Effector memory CD4-positive, alpha-beta T cell (primary cell): ENCODE data around the gene ERCC5.

Source experiments
- DNase-seq, 3 donors: peaks; one replicate each; pipeline ENCODE4 v3.0.0-alpha.2; 2020
- H3K27ac ChIP-seq: 2 replicates; pipeline ENCODE4 v1.7.0; 2013; ENCODE audit warnings: mild to moderate bottlenecking, low read length, moderate library complexity; ENCODE audit not compliant: insufficient read depth, poor library complexity, severe bottlenecking
- H3K27me3 ChIP-seq: replicated peaks from 2 replicates; pipeline ENCODE4 v1.7.0; 2013; ENCODE audit warnings: mild to moderate bottlenecking, low read length; ENCODE audit not compliant: insufficient read depth, control insufficient read depth, poor library complexity, severe bottlenecking
- H3K36me3 ChIP-seq: 2 replicates; pipeline ENCODE4 v1.7.0; 2013; ENCODE audit warnings: mild to moderate bottlenecking, low read length, moderate library complexity; ENCODE audit not compliant: control insufficient read depth, insufficient read depth
- H3K4me1 ChIP-seq: 2 replicates; pipeline ENCODE4 v1.7.0; 2013; ENCODE audit warnings: low read length, mild to moderate bottlenecking; ENCODE audit not compliant: control insufficient read depth, insufficient read depth, poor library complexity, severe bottlenecking
- H3K4me3 ChIP-seq: 2 replicates; pipeline ENCODE4 v1.7.0; 2013; ENCODE audit warnings: low read length, low read depth, mild to moderate bottlenecking; ENCODE audit not compliant: insufficient read depth, poor library complexity, severe bottlenecking
- H3K9me3 ChIP-seq: 2 replicates; pipeline ENCODE4 v1.7.0; 2013; ENCODE audit warnings: mild to moderate bottlenecking, low read length, moderate library complexity; ENCODE audit not compliant: control insufficient read depth
- total RNA-seq, 3 donors: gene quantifications; one replicate each; lab custom pipeline; 2026; lab: John Stamatoyannopoulos, UW

The ERCC5 gene
- total RNA-seq = 26.8 to 36.0 (median 33.1) reads per million in 3 donors

DNA sequence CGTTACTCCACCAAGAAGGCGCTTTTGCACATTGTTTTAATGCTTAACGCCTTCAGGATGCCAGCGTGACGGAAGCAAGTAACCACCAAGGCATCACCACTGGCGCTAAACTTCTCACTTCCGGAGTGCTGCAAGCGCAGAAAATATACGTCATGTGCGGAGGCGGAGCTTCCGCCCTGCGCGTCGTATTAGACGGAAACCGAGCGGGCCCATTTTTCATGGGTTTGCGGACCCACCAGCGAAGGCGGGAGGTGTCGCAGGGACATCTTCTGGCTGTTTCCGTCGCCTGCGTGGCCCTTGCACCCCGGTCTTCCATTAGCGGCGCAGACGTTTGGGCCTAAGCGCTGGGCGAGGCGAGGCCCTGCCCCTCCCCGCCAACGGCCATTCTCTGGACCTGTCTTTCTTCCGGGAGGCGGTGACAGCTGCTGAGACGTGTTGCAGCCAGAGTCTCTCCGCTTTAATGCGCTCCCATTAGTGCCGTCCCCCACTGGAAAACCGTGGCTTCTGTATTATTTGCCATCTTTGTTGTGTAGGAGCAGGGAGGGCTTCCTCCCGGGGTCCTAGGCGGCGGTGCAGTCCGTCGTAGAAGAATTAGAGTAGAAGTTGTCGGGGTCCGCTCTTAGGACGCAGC, at the start of gene ERCC5:
Gene ERCC5, plus strand, starts transcription at position 403 of the 631 bp plus-strand sequence. CDS start 235 bp downstream, outside the sequence.
- Histone ChIP-seq H3K36me3 (no peaks in the 10 kb centered on the region), H3K27me3 (no peaks in the 10 kb centered on the region), H3K4me1 (peaks cover 4% of the 10 kb centered on the region), H3K9me3 (no peaks in the 10 kb centered on the region), H3K4me3 (peak within 1 kb of the TSS; percentile 99), H3K27ac (peak within 1 kb of the TSS; percentile 96)
- peak; percentile 91 to 93 (median 92) for DNase-seq

DNA sequence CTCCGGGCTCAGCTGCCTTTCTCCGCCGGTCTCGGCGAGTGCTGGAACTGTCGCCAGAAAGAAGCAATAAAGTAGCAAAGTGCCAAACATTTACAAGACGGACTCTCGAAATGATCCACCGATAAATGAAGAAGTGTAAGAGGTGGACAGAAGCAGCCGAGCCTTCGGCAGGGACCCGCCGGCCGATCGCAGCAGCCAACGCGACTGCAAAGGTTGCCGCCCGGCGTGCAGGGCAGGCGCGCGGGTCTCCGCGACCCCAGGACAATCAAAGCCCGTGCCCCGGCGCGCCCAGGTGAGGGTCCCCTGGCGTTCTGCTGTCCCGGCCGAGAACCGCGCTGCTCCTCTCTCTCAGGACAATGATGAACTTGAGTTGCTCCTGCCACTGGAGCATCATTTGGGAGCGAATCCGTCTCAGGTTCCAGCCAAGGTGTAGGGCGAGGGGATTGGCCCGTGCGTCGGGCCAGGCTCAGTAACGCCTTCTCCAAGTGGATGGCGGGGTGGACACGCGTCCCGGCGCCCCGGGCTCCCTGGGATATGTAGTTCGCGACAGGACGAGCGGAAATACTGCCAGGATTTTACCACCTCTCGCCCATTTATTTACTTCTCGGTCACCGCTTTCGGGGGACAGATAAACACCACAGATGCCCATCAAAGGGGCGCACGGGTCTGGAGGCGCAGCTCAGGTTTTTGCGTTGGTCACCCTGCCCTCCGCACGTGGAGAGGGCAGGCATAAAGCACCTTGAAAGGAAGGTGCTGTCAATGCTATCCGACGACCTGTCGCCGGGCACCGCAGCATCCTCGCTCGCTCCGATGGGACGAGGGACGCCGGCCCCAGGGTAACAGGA, 47.0 kb upstream of the ERCC5 start, which contains the start of the genes BIVM and POGLUT2:
Gene BIVM, plus strand, starts transcription at position 539 of the 845 bp plus-strand sequence. CDS start 8,149 bp downstream, outside the sequence.
Gene POGLUT2, minus strand, starts transcription at position 396 of the 845 bp plus-strand sequence. Its CDS starts 306 bp downstream, at position 90.
- Histone ChIP-seq H3K4me1 (peaks cover 14% of the 10 kb centered on the region), H3K4me3 (peak within 1 kb of the TSS; percentile 67), H3K27me3 (no peaks in the 10 kb centered on the region), H3K36me3 (no peaks in the 10 kb centered on the region), H3K9me3 (no peaks in the 10 kb centered on the region), H3K27ac (peak within 1 kb of the TSS; percentile 24)
- peak; percentile 45 to 69 (median 64) for DNase-seq

DNA sequence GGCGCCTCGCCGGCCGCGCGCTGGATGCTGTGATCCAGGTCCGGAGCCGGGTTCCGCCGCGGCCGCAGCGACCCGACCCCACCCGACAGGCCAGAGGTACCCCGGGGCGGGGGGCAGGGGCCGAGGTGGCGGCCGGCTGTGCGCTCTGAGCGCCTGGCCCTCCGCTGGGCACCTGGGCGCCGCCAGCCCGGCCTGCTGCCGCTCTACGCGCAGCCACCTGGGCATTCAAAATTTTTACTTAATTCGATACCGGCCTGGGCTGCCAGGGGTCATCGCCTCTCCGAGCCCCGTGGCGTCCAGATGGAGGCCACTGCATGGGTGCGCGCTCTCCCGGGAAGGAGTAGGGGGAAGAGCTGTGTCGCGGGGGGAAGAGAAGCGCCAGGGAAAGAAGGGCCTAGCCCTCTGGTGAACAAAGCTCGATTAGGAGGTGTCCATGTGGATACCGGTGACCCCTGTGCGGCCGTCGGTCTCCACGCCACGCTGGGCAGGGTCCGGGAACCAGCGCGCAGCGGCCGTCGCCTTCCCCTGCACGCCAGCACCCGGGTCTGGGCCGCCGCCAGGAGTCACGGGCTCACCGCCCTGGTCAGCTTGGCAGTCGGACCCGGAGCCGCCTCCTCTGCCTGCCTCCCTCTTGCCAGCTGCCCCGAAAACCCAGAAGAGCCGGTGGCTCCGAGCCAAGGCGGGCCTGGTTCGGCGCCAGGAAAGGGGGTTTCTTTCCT, 46.2 kb upstream of the ERCC5 start:
- peak overlapping the region; percentile 24 for H3K27ac ChIP-seq
- peaks cover 14% of the 10 kb centered on the region for H3K4me1 ChIP-seq
- no peaks in the 10 kb centered on the region for H3K27me3 ChIP-seq
- H3K36me3 ChIP-seq = no peaks in the 10 kb centered on the region
- DNase-seq = no peak
- peak overlapping the region; percentile 67 for H3K4me3 ChIP-seq
- H3K9me3 ChIP-seq = no peaks in the 10 kb centered on the region

DNA sequence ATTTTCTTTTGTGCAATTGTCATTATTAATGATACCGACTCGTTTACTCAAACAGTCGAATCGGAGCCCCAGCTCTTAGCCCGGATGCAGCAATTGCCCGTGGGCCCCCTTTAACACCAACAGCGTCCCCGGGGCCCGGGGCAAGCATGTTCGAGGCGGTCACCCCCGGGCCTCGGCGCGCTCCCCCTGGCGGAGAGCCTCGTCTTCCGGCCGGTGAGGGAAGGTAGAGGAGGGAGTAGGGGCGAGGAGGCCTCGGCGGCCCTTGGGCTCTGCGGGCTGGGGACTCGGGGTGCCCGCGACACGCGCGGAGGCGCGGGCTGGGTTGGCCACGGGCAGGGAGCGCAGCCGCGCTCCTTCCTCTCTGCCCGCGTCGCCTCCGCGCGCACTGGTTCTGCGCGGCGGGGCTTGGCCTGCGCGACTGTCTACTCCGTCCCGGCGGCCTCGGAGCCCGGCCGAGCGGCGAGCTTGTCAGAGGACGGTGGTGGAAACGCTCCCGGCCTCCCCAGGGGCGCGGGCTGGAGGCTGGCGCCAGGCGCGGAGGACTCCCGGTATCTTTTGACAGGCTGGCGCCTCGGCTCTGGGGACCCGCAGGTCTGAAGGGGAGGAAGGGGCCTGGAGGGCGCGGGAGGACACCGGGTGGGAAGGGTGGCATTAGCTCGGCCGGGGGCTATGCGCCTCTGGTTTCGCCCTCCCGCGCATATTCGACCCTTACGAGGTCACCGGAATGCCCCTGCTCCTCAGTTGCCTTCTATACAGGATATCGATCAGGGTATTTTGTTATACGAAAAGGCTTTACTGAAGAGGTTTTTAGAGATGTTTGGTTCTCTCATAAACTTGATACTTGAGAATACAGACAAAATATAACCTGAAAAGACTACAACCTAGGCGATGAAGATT, 45.4 kb upstream of the ERCC5 start:
- H3K4me1 ChIP-seq = peaks cover 14% of the 10 kb centered on the region
- peak overlapping the region; percentile 67 for H3K4me3 ChIP-seq
- H3K9me3 ChIP-seq = no peaks in the 10 kb centered on the region
- no peaks in the 10 kb centered on the region for H3K27me3 ChIP-seq
- no peaks in the 10 kb centered on the region for H3K36me3 ChIP-seq
- H3K27ac ChIP-seq = peak overlapping the region; percentile 24
- DNase-seq = peak; percentile 65 to 74 (median 72)

DNA sequence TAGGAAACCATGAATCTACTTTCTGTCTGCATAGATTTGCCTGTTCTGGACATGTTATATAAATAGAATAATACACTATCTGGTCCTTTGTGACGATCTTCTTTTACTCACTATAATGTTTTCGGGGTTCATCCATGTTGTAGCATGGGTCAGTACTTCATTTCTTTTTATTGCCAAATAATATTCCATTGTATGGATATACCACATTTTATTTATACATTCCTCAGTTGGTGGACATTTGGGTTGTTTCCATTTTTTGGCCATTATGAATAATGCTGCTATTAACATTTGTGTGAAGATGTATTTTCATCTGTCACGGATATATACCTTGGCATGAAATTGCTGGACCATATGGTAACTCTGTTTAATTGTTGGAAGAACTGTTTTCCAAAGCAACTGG, 40.2 kb upstream of the ERCC5 start:
- Histone ChIP-seq H3K36me3 (no peaks in the 10 kb centered on the region), H3K9me3 (no peaks in the 10 kb centered on the region), H3K27me3 (no peaks in the 10 kb centered on the region), H3K4me1 (peaks cover 3% of the 10 kb centered on the region), H3K4me3 (no peak overlapping the region), H3K27ac (no peak overlapping the region)
- DNase-seq = no peak

DNA sequence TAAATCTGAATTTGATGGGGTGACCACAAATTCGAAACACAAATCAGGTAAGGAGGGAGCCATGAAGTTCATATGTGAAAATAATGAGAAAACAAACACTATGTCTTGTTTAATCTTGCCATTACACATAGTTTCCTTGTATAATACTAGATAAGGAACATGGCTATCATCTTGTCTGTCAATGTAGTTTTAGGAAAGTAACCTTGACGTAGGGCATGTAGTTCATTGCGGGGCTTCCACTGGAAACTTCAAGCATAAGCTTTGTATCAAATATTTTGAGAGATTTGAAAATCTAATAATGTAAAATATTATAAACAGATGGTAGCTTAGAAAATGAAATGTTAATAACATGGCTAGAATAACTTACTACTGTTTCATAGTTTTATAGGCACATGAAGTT, 38.1 kb upstream of the ERCC5 start:
- Histone ChIP-seq H3K36me3 (no peaks in the 10 kb centered on the region), H3K4me1 (no peaks in the 10 kb centered on the region), H3K27ac (no peak overlapping the region), H3K4me3 (no peak overlapping the region), H3K9me3 (no peaks in the 10 kb centered on the region), H3K27me3 (no peaks in the 10 kb centered on the region)
- DNase-seq = no peak

DNA sequence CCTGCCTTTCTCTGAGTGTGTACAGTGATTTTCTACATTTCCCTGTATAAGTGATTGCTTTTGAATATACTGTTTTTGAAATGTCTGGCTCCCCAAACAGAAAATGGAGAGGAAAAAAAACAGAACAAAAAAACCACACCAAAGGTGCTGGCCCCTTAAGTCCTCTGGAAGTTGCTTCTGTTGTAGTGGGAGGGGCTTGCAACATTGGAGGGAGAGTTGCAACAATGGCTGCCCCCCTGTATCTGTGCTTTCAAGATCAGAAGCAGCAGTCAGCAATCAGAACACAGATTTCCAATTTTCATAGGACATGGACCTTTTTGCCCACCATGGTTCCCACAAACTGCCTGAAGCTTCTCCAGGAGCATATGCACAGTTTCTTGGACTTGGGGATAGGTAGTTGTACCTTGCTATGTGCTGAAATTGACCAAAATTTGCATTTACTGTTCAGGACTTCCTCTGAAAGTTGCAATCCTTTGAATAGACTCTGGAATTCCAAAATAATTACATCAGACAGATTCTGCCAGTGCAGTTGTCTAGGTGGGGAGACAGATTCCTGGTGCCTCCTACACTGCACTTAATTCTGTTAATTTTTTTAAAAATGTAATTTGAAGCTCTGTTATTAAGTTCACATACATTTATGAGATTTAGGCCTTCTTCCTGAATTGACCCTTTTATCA, 33.1 kb upstream of the ERCC5 start:
- Histone ChIP-seq H3K27ac (no peak overlapping the region), H3K36me3 (no peaks in the 10 kb centered on the region), H3K27me3 (no peaks in the 10 kb centered on the region), H3K9me3 (no peaks in the 10 kb centered on the region), H3K4me3 (no peak overlapping the region), H3K4me1 (no peaks in the 10 kb centered on the region)
- DNase-seq = no peak

DNA sequence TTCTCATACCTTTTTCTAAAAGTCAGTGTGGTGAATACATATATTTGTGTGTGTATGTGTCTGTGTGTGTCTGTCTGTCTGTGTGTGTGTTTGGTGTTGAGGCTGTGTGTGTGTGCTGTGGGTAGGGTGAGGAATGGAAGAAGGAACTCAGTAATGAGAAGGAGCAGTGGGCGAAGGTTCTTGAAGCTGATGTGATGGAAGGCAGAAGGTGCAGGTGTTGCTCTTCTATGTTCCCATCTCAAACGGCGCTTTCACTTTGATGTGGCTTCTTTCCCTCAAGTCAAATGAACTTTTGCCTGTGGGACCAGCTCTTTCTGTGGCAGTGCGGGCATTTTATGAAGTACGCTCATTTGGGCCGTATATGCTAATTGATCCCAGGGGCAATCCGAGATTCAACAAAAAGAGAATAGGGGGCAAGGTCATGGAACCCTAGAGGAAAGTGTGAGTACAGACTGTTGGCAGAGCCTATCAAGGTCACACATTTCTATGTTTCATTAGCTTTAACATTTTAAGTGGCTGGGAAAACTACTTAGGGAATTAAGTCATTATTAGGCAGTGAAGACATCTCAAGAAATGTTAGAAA, 31.7 kb upstream of the ERCC5 start:
- no peaks in the 10 kb centered on the region for H3K27me3 ChIP-seq
- no peaks in the 10 kb centered on the region for H3K9me3 ChIP-seq
- no peaks in the 10 kb centered on the region for H3K4me1 ChIP-seq
- H3K4me3 ChIP-seq = no peak overlapping the region
- H3K27ac ChIP-seq = no peak overlapping the region
- H3K36me3 ChIP-seq = no peaks in the 10 kb centered on the region
- DNase-seq = no peak
